OCI-LY7 (cell line): Measurements from ENCODE around the gene FGA.

ENCODE experiments used
- EZH2phosphoT487 ChIP-seq: fragments of 200-600 bp; sonication (generic); IDR thresholded peaks from 2 replicates; pipeline ENCODE4 v1.6.1; 2018; ENCODE audit warnings: low read depth, borderline replicate concordance, mild to moderate bottlenecking, mixed run types, antibody characterized with exemption, low read length, moderate library complexity, mixed read lengths
- TF ChIP-seq, protein P1 (sequence below): fragments of 200-600 bp; sonication (generic); conservative IDR thresholded peaks from 2 replicates; pipeline ENCODE4 v1.5.1; 2014; ENCODE audit warnings: mild to moderate bottlenecking, antibody characterized with exemption, low read length, moderate library complexity, mixed read lengths

DNA sequence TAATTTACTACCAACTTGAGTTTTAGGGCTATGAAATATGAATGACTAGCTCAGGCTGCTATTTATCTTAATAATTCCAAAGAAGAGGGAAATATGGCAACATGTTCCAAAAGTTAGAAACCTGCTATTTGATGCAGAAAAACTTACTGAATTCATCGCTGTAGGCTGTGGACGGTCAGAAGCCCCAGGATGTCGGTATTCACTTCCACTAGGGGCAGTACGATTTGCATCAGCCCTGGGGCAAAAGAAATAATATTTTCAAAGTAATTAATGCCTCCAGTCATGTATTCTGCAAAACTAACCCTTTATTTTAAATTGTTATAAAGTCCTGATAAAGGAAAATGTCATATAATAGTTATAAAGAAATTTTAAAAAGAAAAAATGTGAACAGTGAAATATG is 44.9 kb downstream of the FGA start:
- TF ChIP-seq, protein P1, sequence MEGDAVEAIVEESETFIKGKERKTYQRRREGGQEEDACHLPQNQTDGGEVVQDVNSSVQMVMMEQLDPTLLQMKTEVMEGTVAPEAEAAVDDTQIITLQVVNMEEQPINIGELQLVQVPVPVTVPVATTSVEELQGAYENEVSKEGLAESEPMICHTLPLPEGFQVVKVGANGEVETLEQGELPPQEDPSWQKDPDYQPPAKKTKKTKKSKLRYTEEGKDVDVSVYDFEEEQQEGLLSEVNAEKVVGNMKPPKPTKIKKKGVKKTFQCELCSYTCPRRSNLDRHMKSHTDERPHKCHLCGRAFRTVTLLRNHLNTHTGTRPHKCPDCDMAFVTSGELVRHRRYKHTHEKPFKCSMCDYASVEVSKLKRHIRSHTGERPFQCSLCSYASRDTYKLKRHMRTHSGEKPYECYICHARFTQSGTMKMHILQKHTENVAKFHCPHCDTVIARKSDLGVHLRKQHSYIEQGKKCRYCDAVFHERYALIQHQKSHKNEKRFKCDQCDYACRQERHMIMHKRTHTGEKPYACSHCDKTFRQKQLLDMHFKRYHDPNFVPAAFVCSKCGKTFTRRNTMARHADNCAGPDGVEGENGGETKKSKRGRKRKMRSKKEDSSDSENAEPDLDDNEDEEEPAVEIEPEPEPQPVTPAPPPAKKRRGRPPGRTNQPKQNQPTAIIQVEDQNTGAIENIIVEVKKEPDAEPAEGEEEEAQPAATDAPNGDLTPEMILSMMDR: peak; percentile 54
- no peak for TF ChIP-seq EZH2phosphoT487
